Smooth muscle cell (in vitro differentiated cells): ENCODE results near the gene ELOA. TPM values are rescaled to one million over a fixed set of nuclear protein-coding genes. Genes with fewer than 3 reads are reported as not detected.
A peak's percentile ranks its signal among the peaks of the same experiment; 100 is the strongest.

Source experiments
- DNase-seq: peaks from one replicate; lab custom pipeline; 2025; ENCODE audit not compliant: unreplicated experiment; lab: John Stamatoyannopoulos, UW
- H2AFZ ChIP-seq: fragments of 200-600 bp; sonication (generic); 2 replicates; pipeline ENCODE4 v1.6.0; 2016; ENCODE audit warnings: antibody characterized with exemption, low read depth, mild to moderate bottlenecking
- H3F3A ChIP-seq: fragments of 200-600 bp; sonication (generic); 2 replicates; pipeline ENCODE4 v1.6.0; 2017; ENCODE audit warnings: antibody characterized with exemption, low read depth
- H3K27ac ChIP-seq: fragments of 200-600 bp; sonication (generic); 2 replicates; pipeline ENCODE4 v1.5.1; 2016; ENCODE audit warnings: low read depth, mild to moderate bottlenecking
- H3K27me3 ChIP-seq: fragments of 200-600 bp; sonication (generic); 2 replicates; pipeline ENCODE4 v1.6.1; 2016; ENCODE audit warnings: low read depth, mild to moderate bottlenecking
- H3K36me3 ChIP-seq: fragments of 200-600 bp; sonication (generic); 2 replicates; pipeline ENCODE4 v1.5.1; 2016; ENCODE audit warnings: low read depth
- H3K4me1 ChIP-seq: fragments of 200-600 bp; sonication (generic); 2 replicates; pipeline ENCODE4 v1.5.1; 2016; ENCODE audit warnings: low read depth
- H3K4me2 ChIP-seq: fragments of 200-600 bp; sonication (generic); 2 replicates; pipeline ENCODE4 v1.6.0; 2016; ENCODE audit warnings: mild to moderate bottlenecking
- H3K4me3 ChIP-seq: fragments of 200-600 bp; sonication (generic); 2 replicates; pipeline ENCODE4 v1.5.1; 2016; ENCODE audit warnings: mild to moderate bottlenecking
- H3K79me2 ChIP-seq: fragments of 200-600 bp; sonication (generic); 2 replicates; pipeline ENCODE4 v1.6.0; 2016; ENCODE audit warnings: low read depth, mild to moderate bottlenecking
- H3K9ac ChIP-seq: fragments of 200-600 bp; sonication (generic); 2 replicates; pipeline ENCODE4 v1.6.0; 2016; ENCODE audit warnings: low read depth
- H3K9me3 ChIP-seq: fragments of 200-600 bp; sonication (generic); replicated peaks from 2 replicates; pipeline ENCODE4 v1.5.1; 2016; ENCODE audit warnings: low read depth
- H4K20me1 ChIP-seq: fragments of 200-600 bp; sonication (generic); 2 replicates; pipeline ENCODE4 v1.6.0; 2016; ENCODE audit warnings: low read depth
- CTCF ChIP-seq: fragments of 200-600 bp; sonication (generic); IDR thresholded peaks from 2 replicates; pipeline ENCODE4 v1.5.1; 2017; ENCODE audit warnings: borderline replicate concordance, mild to moderate bottlenecking, antibody characterized with exemption; ENCODE audit not compliant: insufficient read depth, poor library complexity, severe bottlenecking
- WGBS: methylation state at CpG from one replicate; pipeline ENCODE4 v1.1.7; 2016; ENCODE audit warnings: low lambda C conversion rate; 5-methylcytosine and 5-hydroxymethylcytosine counted together
- polyA plus RNA-seq: library from polyadenylated mRNA; unstranded; fragments of >200 nt; fragmentation: Nextera tagmentation; extraction: Ambion mirVana; gene quantifications from 2 replicates; pipeline ENCODE4 v1.2.1, GENCODE V29; 2016
- total RNA-seq: library from RNA; depleted of rRNA; stranded (reverse); fragments of >200 nt; gene quantifications from 2 replicates; pipeline ENCODE4 v1.2.3, GENCODE V29; 2014

ELOA gene
- total and polyA plus RNA-seq, 2 experiments from 2014 or later = 28.1 to 33.4 TPM

- DNase-seq = peak; percentile 43
- H3K79me2 ChIP-seq = peaks cover 7% of the 10 kb centered on the region
- no peak overlapping the region for H3K9ac ChIP-seq
- H3K9me3 ChIP-seq = no peaks in the 10 kb centered on the region
- H2AFZ ChIP-seq = no peak overlapping the region
- no peaks in the 10 kb centered on the region for H3K4me1 ChIP-seq
- no peaks in the 10 kb centered on the region for H3K36me3 ChIP-seq
- 21% methylated on average over 14 of the region's 14 CpGs for WGBS
- no peak overlapping the region for H3K27ac ChIP-seq
- TF ChIP-seq CTCF = peak; percentile 94
- H3F3A ChIP-seq = no peaks in the 10 kb centered on the region
- no peaks in the 10 kb centered on the region for H3K27me3 ChIP-seq
- H3K4me3 ChIP-seq = no peak overlapping the region
- peak overlapping the region; percentile 9 for H3K4me2 ChIP-seq
- H4K20me1 ChIP-seq = peaks cover 9% of the 10 kb centered on the region
Observed at GRCh38 chr1:23772049-23772853, 29.0 kb downstream of the ELOA start.

- no peak for DNase-seq
- peak; percentile 3 for TF ChIP-seq CTCF
Observed at GRCh38 chr1:23772854-23773242, 29.6 kb downstream of the ELOA start.

GRCh38 chr1:23774174-23774880, 31.1 kb downstream of the ELOA start:
- 94% methylated on average over 6 of the region's 6 CpGs for WGBS
- H4K20me1 ChIP-seq = peaks cover 16% of the 10 kb centered on the region
- no peaks in the 10 kb centered on the region for H3K27me3 ChIP-seq
- no peak overlapping the region for H3K4me3 ChIP-seq
- no peak overlapping the region for H3K27ac ChIP-seq
- H3K79me2 ChIP-seq = peaks cover 20% of the 10 kb centered on the region
- DNase-seq = no peak
- H3K36me3 ChIP-seq = no peaks in the 10 kb centered on the region
- H2AFZ ChIP-seq = no peak overlapping the region
- H3K4me1 ChIP-seq = peaks cover 5% of the 10 kb centered on the region
- no peak for TF ChIP-seq CTCF
- H3K9me3 ChIP-seq = no peaks in the 10 kb centered on the region
- no peak overlapping the region for H3K9ac ChIP-seq
- no peak overlapping the region for H3K4me2 ChIP-seq
- no peaks in the 10 kb centered on the region for H3F3A ChIP-seq

More at GRCh38 chr1:23772854-23773242, 29.6 kb downstream of the ELOA start:
- peaks cover 9% of the 10 kb centered on the region for H4K20me1 ChIP-seq
- H2AFZ ChIP-seq = no peak overlapping the region
- H3K9me3 ChIP-seq = no peaks in the 10 kb centered on the region
- no peaks in the 10 kb centered on the region for H3K4me1 ChIP-seq
- peaks cover 9% of the 10 kb centered on the region for H3K79me2 ChIP-seq
- H3F3A ChIP-seq = no peaks in the 10 kb centered on the region
- H3K27me3 ChIP-seq = no peaks in the 10 kb centered on the region
- no peak overlapping the region for H3K4me2 ChIP-seq
- WGBS = 87% methylated on average over 10 of the region's 10 CpGs
- no peak overlapping the region for H3K4me3 ChIP-seq
- no peak overlapping the region for H3K9ac ChIP-seq
- no peaks in the 10 kb centered on the region for H3K36me3 ChIP-seq
- H3K27ac ChIP-seq = no peak overlapping the region
